GM19324 (cell line): ENCODE results near the gene FAM180A.

Experiments used
- ATAC-seq: cut with Tn5 transposase; IDR thresholded peaks from one replicate; pipeline ENCODE4 v1.9.1; 2021; ENCODE audit warnings: mild to moderate bottlenecking, moderate library complexity; ENCODE audit not compliant: unreplicated experiment, low FRiP score

Gene FAM180A

GRCh38 chr7:135690566-135690965, 58.0 kb downstream of the FAM180A start:
- no peak for ATAC-seq

- no peak for ATAC-seq
Measured at GRCh38 chr7:135687466-135687865, 61.1 kb downstream of the FAM180A start.

- ATAC-seq = no peak
Measured at GRCh38 chr7:135685306-135686084, 63.1 kb downstream of the FAM180A start.

- no peak for ATAC-seq
Measured at GRCh38 chr7:135684699-135685098, 63.9 kb downstream of the FAM180A start.

GRCh38 chr7:135684136-135684535, 64.5 kb downstream of the FAM180A start:
- no peak for ATAC-seq

GRCh38 chr7:135683609-135684008, 65.0 kb downstream of the FAM180A start:
- ATAC-seq = no peak

- ATAC-seq = no peak
Measured at GRCh38 chr7:135682191-135682590, 66.4 kb downstream of the FAM180A start.

GRCh38 chr7:135681762-135682161, 66.9 kb downstream of the FAM180A start:
- no peak for ATAC-seq
